NCI-H1417 (cell line): ENCODE data around the gene NOD2.
A peak's percentile ranks its signal among the peaks of the same experiment; 100 is the strongest.

Source experiments
- DNase-seq, 3 experiments: peaks; one replicate each; lab custom pipeline; 2025; lab: John Stamatoyannopoulos, UW

NOD2 gene

GRCh38 chr16:50742576-50743200 is 49.3 kb downstream of the NOD2 start:
- DNase-seq: peak in 2 of 3 experiments; percentile 21 to 24

- no peak for DNase-seq
Measured at GRCh38 chr16:50743581-50744225, 50.3 kb downstream of the NOD2 start.

- DNase-seq: no peak
Measured at GRCh38 chr16:50744881-50745280, 51.5 kb downstream of the NOD2 start.

GRCh38 chr16:50745940-50746339 is 52.5 kb downstream of the NOD2 start:
- DNase-seq: no peak

- DNase-seq: peak; percentile 1 to 44 (median 33)
Measured at GRCh38 chr16:50747207-50747956, 54.0 kb downstream of the NOD2 start.

GRCh38 chr16:50751528-50751927 is 58.1 kb downstream of the NOD2 start:
- no peak for DNase-seq

- DNase-seq: no peak
Measured at GRCh38 chr16:50752471-50753235, 59.2 kb downstream of the NOD2 start.

GRCh38 chr16:50756473-50756872 is 63.1 kb downstream of the NOD2 start:
- DNase-seq: no peak

GRCh38 chr16:50761267-50761666 is 67.9 kb downstream of the NOD2 start:
- DNase-seq: no peak

GRCh38 chr16:50762241-50762640 is 68.8 kb downstream of the NOD2 start:
- DNase-seq: no peak

- DNase-seq: no peak
Measured at GRCh38 chr16:50763211-50763610, 69.8 kb downstream of the NOD2 start.

- DNase-seq: no peak
Measured at GRCh38 chr16:50765260-50765659, 71.9 kb downstream of the NOD2 start.

- no peak for DNase-seq
Measured at GRCh38 chr16:50765861-50766260, 72.5 kb downstream of the NOD2 start.

- DNase-seq: no peak
Measured at GRCh38 chr16:50767197-50767596, 73.8 kb downstream of the NOD2 start.

GRCh38 chr16:50771366-50771765 is 78.0 kb downstream of the NOD2 start:
- no peak for DNase-seq

GRCh38 chr16:50774405-50774804 is 81.0 kb downstream of the NOD2 start:
- no peak for DNase-seq

GRCh38 chr16:50774960-50775359 is 81.6 kb downstream of the NOD2 start:
- no peak for DNase-seq

GRCh38 chr16:50776037-50776436 is 82.6 kb downstream of the NOD2 start:
- no peak for DNase-seq

GRCh38 chr16:50778284-50779163 is 85.1 kb downstream of the NOD2 start:
- no peak for DNase-seq

GRCh38 chr16:50781043-50781442 is 87.6 kb downstream of the NOD2 start:
- no peak for DNase-seq

- DNase-seq: no peak
Measured at GRCh38 chr16:50781518-50781917, 88.1 kb downstream of the NOD2 start.
